GM08714 (cell line): Measurements from ENCODE around the gene CNTN6.
"Not testable (repeated sequence)": the region's sequence is repeated elsewhere in the genome, so short reads cannot be mapped to it uniquely, and the experiment has no call there.

Source experiments
- H3K4me3 ChIP-seq: fragments of 200-500 bp; sonication (Bioruptor generic); 2 replicates; pipeline ENCODE4 v1.5.1; 2014; ENCODE audit warnings: mild to moderate bottlenecking, low read length, inconsistent platforms
- ZNF274 ChIP-seq: IDR thresholded peaks from 2 replicates; pipeline ENCODE4 v1.6.1; 2012; ENCODE audit warnings: mild to moderate bottlenecking, low read depth, low read length

CNTN6 gene

GRCh38 chr3:1380926-1381646 is 288.3 kb downstream of the CNTN6 start:
- no peak overlapping the region for H3K4me3 ChIP-seq

GRCh38 chr3:1381647-1382036 is 288.8 kb downstream of the CNTN6 start:
- no peak for TF ChIP-seq ZNF274
- H3K4me3 ChIP-seq = no peak overlapping the region

More at GRCh38 chr3:1380926-1381646, 288.3 kb downstream of the CNTN6 start:
- no peak for TF ChIP-seq ZNF274

- not testable (repeated sequence) for H3K4me3 ChIP-seq
Measured at GRCh38 chr3:1387396-1387905, 294.6 kb downstream of the CNTN6 start.

GRCh38 chr3:1394188-1394587 is 301.4 kb downstream of the CNTN6 start:
- TF ChIP-seq ZNF274 = no peak
- H3K4me3 ChIP-seq = no peak overlapping the region

- TF ChIP-seq ZNF274 = no peak
- H3K4me3 ChIP-seq = no peak overlapping the region
Measured at GRCh38 chr3:1400571-1400970, 307.7 kb downstream of the CNTN6 start.

GRCh38 chr3:1404270-1404962 is 311.6 kb downstream of the CNTN6 start:
- H3K4me3 ChIP-seq = no peak overlapping the region
- TF ChIP-seq ZNF274 = no peak

- H3K4me3 ChIP-seq = no peak overlapping the region
- TF ChIP-seq ZNF274 = no peak
Measured at GRCh38 chr3:1406250-1406649, 313.4 kb downstream of the CNTN6 start.

GRCh38 chr3:1421577-1421976 is 328.8 kb downstream of the CNTN6 start:
- no peak overlapping the region for H3K4me3 ChIP-seq
- TF ChIP-seq ZNF274 = no peak

- no peak for TF ChIP-seq ZNF274
- H3K4me3 ChIP-seq = no peak overlapping the region
Measured at GRCh38 chr3:1423566-1424089, 330.8 kb downstream of the CNTN6 start.

GRCh38 chr3:1439395-1439794 is 346.6 kb downstream of the CNTN6 start:
- TF ChIP-seq ZNF274 = no peak
- H3K4me3 ChIP-seq = no peak overlapping the region

- no peak for TF ChIP-seq ZNF274
- H3K4me3 ChIP-seq = no peak overlapping the region
Measured at GRCh38 chr3:1442271-1442670, 349.4 kb downstream of the CNTN6 start.

- TF ChIP-seq ZNF274 = no peak
- no peak overlapping the region for H3K4me3 ChIP-seq
Measured at GRCh38 chr3:1444195-1444594, 351.4 kb downstream of the CNTN6 start.

- H3K4me3 ChIP-seq = no peak overlapping the region
Measured at GRCh38 chr3:1446531-1446930, 353.7 kb downstream of the CNTN6 start.

GRCh38 chr3:1447452-1447851 is 354.6 kb downstream of the CNTN6 start:
- H3K4me3 ChIP-seq = no peak overlapping the region
- no peak for TF ChIP-seq ZNF274

More at GRCh38 chr3:1446531-1446930, 353.7 kb downstream of the CNTN6 start:
- no peak for TF ChIP-seq ZNF274

GRCh38 chr3:1448443-1448842 is 355.6 kb downstream of the CNTN6 start:
- no peak overlapping the region for H3K4me3 ChIP-seq
- no peak for TF ChIP-seq ZNF274
